Measurements from ENCODE around the gene TRAPPC5. TPM values are rescaled to one million over a fixed set of nuclear protein-coding genes. Genes with fewer than 3 reads are reported as not detected.
A peak's percentile ranks its signal among the peaks of the same experiment; 100 is the strongest.

TRAPPC5 gene
- total RNA-seq, 1 donor from 2014 or later = 142 TPM

DNA sequence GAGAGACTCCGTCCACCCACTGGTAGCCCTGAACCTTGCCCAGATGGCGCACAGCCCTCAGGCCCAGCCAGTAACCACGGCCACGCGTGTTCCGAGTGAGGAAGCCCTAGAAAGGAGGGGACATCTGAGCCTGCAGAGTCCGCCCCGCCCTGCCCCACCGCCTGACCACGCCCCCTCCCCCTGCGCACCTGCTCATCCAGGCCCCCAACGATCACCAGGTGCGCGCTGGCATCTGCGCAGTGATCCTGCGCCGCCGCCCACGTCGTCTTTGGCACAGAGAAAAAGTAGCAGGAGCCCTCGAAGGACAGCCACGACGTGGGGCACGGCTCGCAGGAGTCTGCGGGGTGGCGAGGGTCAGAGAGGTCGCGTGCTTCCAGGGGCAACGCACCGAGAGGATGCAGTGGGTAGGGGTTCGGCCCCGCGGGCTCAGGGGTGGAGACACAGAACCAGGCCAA lies 49.2 kb downstream of the TRAPPC5 start:
- Mint-ChIP-seq H3K9me3 (ENCODE audit: unreplicated experiment) (no peaks in the 10 kb centered on the region), H3K4me1 (ENCODE audit: low read depth, unreplicated experiment) (peaks cover 7% of the 10 kb centered on the region), H3K4me3 (ENCODE audit: unreplicated experiment) (peak overlapping the region; percentile 76), H3K27me3 (ENCODE audit: unreplicated experiment) (peaks cover 5% of the 10 kb centered on the region), H3K36me3 (ENCODE audit: unreplicated experiment) (peaks cover 10% of the 10 kb centered on the region), H3K27ac (ENCODE audit: unreplicated experiment) (no peak overlapping the region)
- peak; percentile 24 for DNase-seq
- TF ChIP-seq CTCF (IDR thresholded peaks at IDR 0.05; ENCODE audit: partially characterized antibody, unreplicated experiment) = no peak

- peaks cover 7% of the 10 kb centered on the region for H3K4me1 Mint-ChIP-seq (ENCODE audit: low read depth, unreplicated experiment)
- peaks cover 10% of the 10 kb centered on the region for H3K36me3 Mint-ChIP-seq (ENCODE audit: unreplicated experiment)
- peak; percentile 61 for DNase-seq
- H3K27me3 Mint-ChIP-seq (ENCODE audit: unreplicated experiment) = peaks cover 5% of the 10 kb centered on the region
- no peak overlapping the region for H3K27ac Mint-ChIP-seq (ENCODE audit: unreplicated experiment)
- TF ChIP-seq CTCF (IDR thresholded peaks at IDR 0.05; ENCODE audit: partially characterized antibody, unreplicated experiment) = no peak
- H3K9me3 Mint-ChIP-seq (ENCODE audit: unreplicated experiment) = no peaks in the 10 kb centered on the region
- peak overlapping the region; percentile 76 for H3K4me3 Mint-ChIP-seq (ENCODE audit: unreplicated experiment)
These were observed 49.9 kb downstream of the TRAPPC5 start for GRCh38 chr19:7730286-7731217.

DNA sequence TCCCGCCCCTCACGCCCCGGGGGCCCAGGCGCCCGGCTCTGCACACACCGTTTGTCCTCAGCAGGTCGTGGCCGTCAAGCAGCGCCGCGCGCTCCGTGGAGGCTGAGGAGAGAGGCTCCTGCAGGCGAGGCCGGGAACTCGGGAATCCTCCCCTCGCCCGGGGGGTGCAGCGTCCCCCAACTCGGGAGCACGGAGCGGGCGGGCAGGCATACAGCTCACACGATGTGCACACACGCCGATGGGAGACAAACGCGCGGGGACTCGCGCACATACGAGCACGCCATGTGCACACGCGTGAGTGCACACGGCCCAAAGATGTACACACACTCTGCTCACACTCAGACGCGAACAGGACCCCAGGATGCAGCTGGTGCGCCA lies 50.6 kb downstream of the TRAPPC5 start:
- Mint-ChIP-seq H3K9me3 (ENCODE audit: unreplicated experiment) (no peaks in the 10 kb centered on the region), H3K36me3 (ENCODE audit: unreplicated experiment) (peaks cover 10% of the 10 kb centered on the region), H3K27ac (ENCODE audit: unreplicated experiment) (no peak overlapping the region), H3K27me3 (ENCODE audit: unreplicated experiment) (peaks cover 5% of the 10 kb centered on the region), H3K4me3 (ENCODE audit: unreplicated experiment) (no peak overlapping the region), H3K4me1 (ENCODE audit: low read depth, unreplicated experiment) (peaks cover 7% of the 10 kb centered on the region)
- DNase-seq = no peak
- no peak for TF ChIP-seq CTCF (IDR thresholded peaks at IDR 0.05; ENCODE audit: partially characterized antibody, unreplicated experiment)

DNA sequence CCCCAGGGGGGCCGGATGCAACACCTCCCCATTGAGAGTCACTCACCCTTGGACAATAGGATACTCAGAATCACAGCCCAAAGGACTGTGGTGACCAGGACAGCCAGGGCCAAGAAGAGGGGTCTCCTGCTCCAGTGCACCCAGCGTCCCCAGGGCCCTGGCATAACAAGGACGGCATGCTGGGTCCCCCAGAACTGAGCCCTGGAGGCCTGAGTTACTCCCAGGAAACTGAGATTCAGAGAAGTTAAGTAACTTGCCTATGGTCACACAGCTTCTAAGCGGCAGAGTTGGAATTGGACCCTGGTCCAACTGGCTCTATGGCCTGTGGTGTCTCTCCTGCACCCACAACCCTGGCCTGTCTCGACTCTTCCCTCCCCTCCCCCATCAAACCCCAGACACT lies 51.0 kb downstream of the TRAPPC5 start:
- no peak for TF ChIP-seq CTCF (IDR thresholded peaks at IDR 0.05; ENCODE audit: partially characterized antibody, unreplicated experiment)

GRCh38 chr19:7732045-7732444 lies 51.4 kb downstream of the TRAPPC5 start, which contains the start of gene CLEC4G:
TSS of gene CLEC4G (minus strand) at chr19:7732110. CDS start at chr19:7732102, 8 bp downstream.
- H3K9me3 Mint-ChIP-seq (ENCODE audit: unreplicated experiment) = no peaks in the 10 kb centered on the region
- no peak for TF ChIP-seq CTCF (IDR thresholded peaks at IDR 0.05; ENCODE audit: partially characterized antibody, unreplicated experiment)
- H3K27me3 Mint-ChIP-seq (ENCODE audit: unreplicated experiment) = peaks cover 7% of the 10 kb centered on the region
- peaks cover 6% of the 10 kb centered on the region for H3K36me3 Mint-ChIP-seq (ENCODE audit: unreplicated experiment)
- H3K4me3 Mint-ChIP-seq (ENCODE audit: unreplicated experiment) = no peak within 1 kb of the TSS
- H3K27ac Mint-ChIP-seq (ENCODE audit: unreplicated experiment) = no peak within 1 kb of the TSS
- DNase-seq = no peak
- H3K4me1 Mint-ChIP-seq (ENCODE audit: low read depth, unreplicated experiment) = peaks cover 7% of the 10 kb centered on the region

More for the DNA sequence above, 51.0 kb downstream of the TRAPPC5 start:
- no peak overlapping the region for H3K4me3 Mint-ChIP-seq (ENCODE audit: unreplicated experiment)
- no peak overlapping the region for H3K27ac Mint-ChIP-seq (ENCODE audit: unreplicated experiment)
- H3K27me3 Mint-ChIP-seq (ENCODE audit: unreplicated experiment) = peaks cover 7% of the 10 kb centered on the region
- no peak for DNase-seq
- peaks cover 8% of the 10 kb centered on the region for H3K36me3 Mint-ChIP-seq (ENCODE audit: unreplicated experiment)
- H3K4me1 Mint-ChIP-seq (ENCODE audit: low read depth, unreplicated experiment) = peaks cover 7% of the 10 kb centered on the region
- H3K9me3 Mint-ChIP-seq (ENCODE audit: unreplicated experiment) = no peaks in the 10 kb centered on the region
